ENCODE measurements around the gene ANKRD17.

DNA sequence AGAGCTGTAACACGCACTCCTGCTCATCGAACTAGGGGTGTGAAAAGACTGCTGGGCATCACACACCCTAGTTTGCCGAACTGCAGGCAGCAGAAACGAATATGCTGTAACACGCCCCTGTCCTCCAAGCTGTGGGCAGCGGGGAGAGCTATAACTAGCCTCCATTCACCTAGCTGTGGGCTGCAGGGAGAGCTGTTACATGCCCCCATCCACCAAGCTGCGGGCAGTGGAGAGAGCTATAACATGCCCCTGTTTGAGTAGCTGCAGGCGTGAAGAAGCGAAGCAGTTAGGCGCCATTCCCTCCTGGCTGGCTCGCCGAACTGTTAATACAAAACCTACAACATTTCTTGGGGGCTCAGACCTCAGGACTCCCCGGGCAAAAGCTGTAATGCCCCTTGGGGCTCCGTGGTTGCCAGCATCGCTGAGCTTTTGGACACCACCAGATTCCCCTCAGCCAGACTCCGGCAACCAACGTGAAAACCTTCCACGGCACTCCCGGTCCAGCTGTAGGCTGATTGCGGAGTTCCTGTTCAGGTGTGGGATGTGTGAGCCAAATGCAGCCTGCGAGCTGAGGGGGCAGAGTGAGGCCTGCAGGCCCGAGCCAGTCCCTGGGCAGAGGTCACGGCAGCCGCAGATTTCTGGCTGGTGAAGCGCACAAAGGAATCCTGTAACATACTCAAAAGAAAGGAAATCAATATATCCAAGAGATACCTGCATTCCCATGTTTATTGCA is 41.1 kb upstream of the ANKRD17 start:
- TF ChIP-seq CEBPB (IDR thresholded peaks at IDR 0.05), result no peak
- no peak for TF ChIP-seq EGR1 (IDR thresholded peaks at IDR 0.05)
- no peak for TF ChIP-seq NFIC (IDR thresholded peaks at IDR 0.05)
- no peak for TF ChIP-seq TAF1 (IDR thresholded peaks at IDR 0.05; ENCODE audit: low read depth)
- TF ChIP-seq FOXM1 (IDR thresholded peaks at IDR 0.05; ENCODE audit: borderline replicate concordance, low read depth), result no peak
- TF ChIP-seq EP300 (IDR thresholded peaks at IDR 0.05; ENCODE audit: borderline replicate concordance), result no peak

Measured in Ishikawa (cell line).